HEK293 (cell line): ENCODE measurements around the gene B3GALT5.
A peak's percentile ranks its signal among the peaks of the same experiment; 100 is the strongest.

Experiments used
- CTCF ChIA-PET: fragments of 350-600 bp; formaldehyde crosslinking; extraction: SDS; loops from one replicate; lab custom pipeline; 2021; ENCODE audit warnings: antibody characterized with exemption; lab: Yijun Ruan, JAX
- POLR2A ChIA-PET: fragments of 300-600 bp; formaldehyde crosslinking; extraction: SDS; loops from one replicate; lab custom pipeline; 2020; ENCODE audit warnings: antibody characterized with exemption, inconsistent platforms; lab: Yijun Ruan, JAX
- H3K27ac ChIP-seq: fragments of 200-500 bp; sonication (Bioruptor generic); 2 replicates; pipeline ENCODE4 v1.5.1; 2014; ENCODE audit warnings: low read depth, low read length, control low read depth, inconsistent platforms; ENCODE audit errors: extremely low read depth
- H3K36me3 ChIP-seq, 2 experiments: fragments of 200-500 bp in 1 of 2; sonication (Bioruptor generic) in 1 of 2; 1 replicate in 1 of 2; 2 replicates in 1 of 2; pipeline ENCODE4 v1.5.1; 2014 to 2017; ENCODE audit warnings: inconsistent platforms in 2 of 2, low read length in 2 of 2; ENCODE audit not compliant: control insufficient read depth in 2 of 2, insufficient read depth in 1 of 2
- H3K4me1 ChIP-seq: fragments of 200-500 bp; sonication (Bioruptor generic); 2 replicates; pipeline ENCODE4 v1.5.1; 2014; ENCODE audit warnings: mild to moderate bottlenecking, low read length, inconsistent platforms; ENCODE audit not compliant: control insufficient read depth, insufficient read depth
- H3K4me3 ChIP-seq: 2 replicates; pipeline ENCODE4 v1.5.1; 2011; ENCODE audit warnings: low read depth, mild to moderate bottlenecking, control low read depth, low read length, moderate library complexity
- H3K9me3 ChIP-seq: fragments of 200-500 bp; sonication (Bioruptor generic); 2 replicates; pipeline ENCODE4 v1.5.1; 2014; ENCODE audit warnings: low read depth, low read length, inconsistent platforms; ENCODE audit not compliant: control insufficient read depth, insufficient read depth
- EGR2 ChIP-seq: fragments of 450-650 bp; formaldehyde crosslinking; IDR thresholded peaks from 2 replicates; pipeline ENCODE4 v1.5.1; 2016; ENCODE audit warnings: low read depth, missing biosample characterization, missing genetic modification characterization
- GFI1B ChIP-seq: fragments of 450-650 bp; formaldehyde crosslinking; IDR thresholded peaks from 2 replicates; pipeline ENCODE4 v1.5.1; 2016; ENCODE audit warnings: missing biosample characterization, missing genetic modification characterization
- IKZF3 ChIP-seq: fragments of 450-650 bp; IDR thresholded peaks from 2 replicates; pipeline ENCODE4 v1.5.0; 2018; ENCODE audit warnings: missing biosample characterization, mild to moderate bottlenecking, missing genetic modification characterization, moderate library complexity
- PBX3 ChIP-seq: sonication (generic); formaldehyde crosslinking; IDR thresholded peaks from 2 replicates; pipeline ENCODE4 v1.8.1; 2022; ENCODE audit warnings: mild to moderate bottlenecking, moderate library complexity, missing genetic modification reagents
- TRIM28 ChIP-seq: IDR thresholded peaks from 2 replicates; pipeline ENCODE4 v1.6.1; 2011; ENCODE audit warnings: low read length, control low read depth, borderline replicate concordance
- ZBTB7A ChIP-seq: fragments of 450-650 bp; formaldehyde crosslinking; IDR thresholded peaks from 2 replicates; pipeline ENCODE4 v1.5.1; 2016; ENCODE audit warnings: low read depth, missing biosample characterization, missing genetic modification characterization
- ZFHX2 ChIP-seq: fragments of 450-650 bp; formaldehyde crosslinking; conservative IDR thresholded peaks from 2 replicates; pipeline ENCODE4 v1.5.1; 2016; ENCODE audit warnings: missing biosample characterization, missing genetic modification characterization
- ZFP69B ChIP-seq: fragments of 450-650 bp; formaldehyde crosslinking; IDR thresholded peaks from 2 replicates; pipeline ENCODE4 v1.5.1; 2016; ENCODE audit warnings: missing biosample characterization, missing genetic modification characterization
- ZNF16 ChIP-seq: fragments of 450-650 bp; formaldehyde crosslinking; IDR thresholded peaks from 2 replicates; pipeline ENCODE4 v1.5.1; 2016; ENCODE audit warnings: low read depth, missing biosample characterization, missing genetic modification characterization
- ZNF202 ChIP-seq: fragments of 450-650 bp; formaldehyde crosslinking; IDR thresholded peaks from 2 replicates; pipeline ENCODE4 v1.5.1; 2016; ENCODE audit warnings: missing biosample characterization, missing genetic modification characterization, borderline replicate concordance
- ZNF292 ChIP-seq: fragments of 450-650 bp; formaldehyde crosslinking; IDR thresholded peaks from 2 replicates; pipeline ENCODE4 v1.5.1; 2016; ENCODE audit warnings: low read depth, missing biosample characterization, missing genetic modification characterization, borderline replicate concordance
- ZNF473 ChIP-seq: fragments of 450-650 bp; formaldehyde crosslinking; IDR thresholded peaks from 2 replicates; pipeline ENCODE4 v1.5.1; 2017; ENCODE audit warnings: missing biosample characterization, missing genetic modification characterization
- ZNF530 ChIP-seq: fragments of 450-650 bp; formaldehyde crosslinking; IDR thresholded peaks from 2 replicates; pipeline ENCODE4 v1.5.1; 2016; ENCODE audit warnings: low read depth, missing biosample characterization, missing genetic modification characterization
- ZNF585B ChIP-seq: fragments of 450-650 bp; formaldehyde crosslinking; IDR thresholded peaks from 2 replicates; pipeline ENCODE4 v1.5.1; 2016; ENCODE audit warnings: missing biosample characterization, missing genetic modification characterization
- ZNF777 ChIP-seq: fragments of 450-650 bp; formaldehyde crosslinking; IDR thresholded peaks from 2 replicates; pipeline ENCODE4 v1.5.1; 2017; ENCODE audit warnings: missing biosample characterization, missing genetic modification characterization, borderline replicate concordance
- ZNF785 ChIP-seq: fragments of 450-650 bp; formaldehyde crosslinking; IDR thresholded peaks from 2 replicates; pipeline ENCODE4 v1.5.1; 2016; ENCODE audit warnings: missing biosample characterization, missing genetic modification characterization
- ZXDB ChIP-seq: fragments of 450-650 bp; formaldehyde crosslinking; IDR thresholded peaks from 2 replicates; pipeline ENCODE4 v1.5.1; 2016; ENCODE audit warnings: missing biosample characterization, missing genetic modification characterization
- TF ChIP-seq, protein P1 (sequence below): fragments of 450-650 bp; formaldehyde crosslinking; IDR thresholded peaks from 2 replicates; pipeline ENCODE4 v1.5.1; 2016; ENCODE audit warnings: missing biosample characterization, missing genetic modification characterization, borderline replicate concordance

B3GALT5 gene

DNA sequence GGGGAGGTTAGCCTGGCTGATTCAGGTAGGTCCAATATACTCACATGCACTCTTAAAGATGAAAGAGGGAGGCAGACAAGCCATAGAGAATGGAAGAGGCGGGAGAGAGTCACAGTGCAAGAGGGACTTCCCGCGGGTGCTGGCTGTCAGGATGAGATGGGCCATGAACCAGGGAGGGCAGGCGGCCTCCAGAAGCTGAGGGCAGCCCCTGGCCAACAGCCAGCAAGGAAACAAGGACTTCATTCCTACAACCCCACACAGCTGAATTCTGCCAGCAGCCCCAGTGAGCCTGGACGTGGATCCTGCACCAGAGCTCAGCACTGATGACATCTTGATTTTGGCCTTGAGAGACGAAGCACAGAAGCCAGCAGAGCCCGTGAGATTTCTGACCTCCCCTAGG lies 15.1 kb upstream of the B3GALT5 start (continued):
- TF ChIP-seq, protein P1, sequence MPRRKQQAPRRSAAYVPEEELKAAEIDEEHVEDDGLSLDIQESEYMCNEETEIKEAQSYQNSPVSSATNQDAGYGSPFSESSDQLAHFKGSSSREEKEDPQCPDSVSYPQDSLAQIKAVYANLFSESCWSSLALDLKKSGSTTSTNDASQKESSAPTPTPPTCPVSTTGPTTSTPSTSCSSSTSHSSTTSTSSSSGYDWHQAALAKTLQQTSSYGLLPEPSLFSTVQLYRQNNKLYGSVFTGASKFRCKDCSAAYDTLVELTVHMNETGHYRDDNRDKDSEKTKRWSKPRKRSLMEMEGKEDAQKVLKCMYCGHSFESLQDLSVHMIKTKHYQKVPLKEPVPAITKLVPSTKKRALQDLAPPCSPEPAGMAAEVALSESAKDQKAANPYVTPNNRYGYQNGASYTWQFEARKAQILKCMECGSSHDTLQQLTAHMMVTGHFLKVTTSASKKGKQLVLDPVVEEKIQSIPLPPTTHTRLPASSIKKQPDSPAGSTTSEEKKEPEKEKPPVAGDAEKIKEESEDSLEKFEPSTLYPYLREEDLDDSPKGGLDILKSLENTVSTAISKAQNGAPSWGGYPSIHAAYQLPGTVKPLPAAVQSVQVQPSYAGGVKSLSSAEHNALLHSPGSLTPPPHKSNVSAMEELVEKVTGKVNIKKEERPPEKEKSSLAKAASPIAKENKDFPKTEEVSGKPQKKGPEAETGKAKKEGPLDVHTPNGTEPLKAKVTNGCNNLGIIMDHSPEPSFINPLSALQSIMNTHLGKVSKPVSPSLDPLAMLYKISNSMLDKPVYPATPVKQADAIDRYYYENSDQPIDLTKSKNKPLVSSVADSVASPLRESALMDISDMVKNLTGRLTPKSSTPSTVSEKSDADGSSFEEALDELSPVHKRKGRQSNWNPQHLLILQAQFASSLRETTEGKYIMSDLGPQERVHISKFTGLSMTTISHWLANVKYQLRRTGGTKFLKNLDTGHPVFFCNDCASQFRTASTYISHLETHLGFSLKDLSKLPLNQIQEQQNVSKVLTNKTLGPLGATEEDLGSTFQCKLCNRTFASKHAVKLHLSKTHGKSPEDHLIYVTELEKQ (tag by site-specific recombination): no peak
- TF ChIP-seq ZFP69B: no peak
- TF ChIP-seq, all 188 proteins: peak for 0

GRCh38 chr21:39599191-39599970 lies 13.4 kb upstream of the B3GALT5 start:
- Histone ChIP-seq H3K9me3 (no peaks in the 10 kb centered on the region), H3K27ac (no peak overlapping the region), H3K36me3 (no peaks in the 10 kb centered on the region), H3K4me1 (0 out of 2 replicates have a peak, but pooled peaks cover 3% of the 10 kb centered on the region)
- no peak for TF ChIP-seq IKZF3
- no peak for TF ChIP-seq GFI1B (tag by site-specific recombination)
- TF ChIP-seq ZNF785 (tag by site-specific recombination): no peak
- TF ChIP-seq PBX3 (CRISPR knock-in tag): no peak
- TF ChIP-seq ZNF16 (tag by site-specific recombination): no peak
- no peak for TF ChIP-seq ZBTB7A (tag by site-specific recombination)
- no peak for TF ChIP-seq ZNF777 (tag by site-specific recombination)
- no peak for TF ChIP-seq ZXDB (tag by site-specific recombination)
- TF ChIP-seq, all 188 proteins: peak for 0
- ChIA-PET POLR2A (interaction anchor here (0.7 to 1.0 kb wide), 2 partner anchors 9 to 11 kb away, joined by 3 read pairs; no protein-coding TSS in a partner anchor), CTCF (no interaction called here)
- no peak overlapping the region for H3K4me3 ChIP-seq

- CTCF ChIA-PET: interaction anchor here (1.8 kb wide), 1 partner anchor 115 kb away, joined by 6 read pairs; no protein-coding TSS in a partner anchor
- no peaks in the 10 kb centered on the region for H3K9me3 ChIP-seq
- TF ChIP-seq ZNF585B (tag by site-specific recombination) (no peak), ZNF530 (tag by site-specific recombination) (no peak), ZNF202 (tag by site-specific recombination) (no peak), ZFHX2 (tag by site-specific recombination) (0 out of 2 replicates have a peak, but pooled peaks have one; percentile 15), TRIM28 (no peak), ZNF292 (tag by site-specific recombination) (no peak), EGR2 (tag by site-specific recombination) (peak; percentile 51; the same call in 1 of the 2 replicates), ZNF473 (tag by site-specific recombination) (no peak)
Measured at GRCh38 chr21:39601187-39601928, 11.4 kb upstream of the B3GALT5 start.

More at GRCh38 chr21:39601187-39601928, 11.4 kb upstream of the B3GALT5 start:
- H3K27ac ChIP-seq: no peak overlapping the region
- POLR2A ChIA-PET: no interaction called here
- H3K4me3 ChIP-seq: no peak overlapping the region
- H3K36me3 ChIP-seq: no peaks in the 10 kb centered on the region
- 0 out of 2 replicates have a peak, but pooled peaks cover 3% of the 10 kb centered on the region for H3K4me1 ChIP-seq
